GM19372 (cell line): ENCODE data around the gene OR10A2.
"Not testable (repeated sequence)": the region's sequence is repeated elsewhere in the genome, so short reads cannot be mapped to it uniquely, and the experiment has no call there.

Experiments
- ATAC-seq: cut with Tn5 transposase; IDR thresholded peaks from one replicate; pipeline ENCODE4 v1.9.1; 2021; ENCODE audit warnings: mild to moderate bottlenecking, low read depth, moderate library complexity; ENCODE audit not compliant: unreplicated experiment

OR10A2 gene

DNA sequence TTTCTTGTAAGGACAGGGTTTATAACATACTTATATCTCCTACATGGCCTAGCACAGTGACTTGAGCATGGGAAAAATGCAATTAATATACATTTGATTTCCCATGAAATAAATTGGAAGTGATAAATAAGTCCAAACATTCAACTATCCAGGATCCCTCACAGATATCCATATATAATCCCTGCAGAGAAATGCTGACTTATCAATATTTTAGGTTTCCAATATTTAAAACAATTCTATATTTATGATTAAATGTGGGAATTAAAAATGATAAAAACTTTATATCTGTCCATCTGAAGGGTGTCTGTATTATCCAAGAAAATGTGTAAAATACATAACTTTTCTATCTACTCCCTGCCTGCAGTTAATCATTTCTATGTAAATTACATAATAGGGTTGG lies 19.9 kb downstream of the OR10A2 start:
- ATAC-seq: no peak

DNA sequence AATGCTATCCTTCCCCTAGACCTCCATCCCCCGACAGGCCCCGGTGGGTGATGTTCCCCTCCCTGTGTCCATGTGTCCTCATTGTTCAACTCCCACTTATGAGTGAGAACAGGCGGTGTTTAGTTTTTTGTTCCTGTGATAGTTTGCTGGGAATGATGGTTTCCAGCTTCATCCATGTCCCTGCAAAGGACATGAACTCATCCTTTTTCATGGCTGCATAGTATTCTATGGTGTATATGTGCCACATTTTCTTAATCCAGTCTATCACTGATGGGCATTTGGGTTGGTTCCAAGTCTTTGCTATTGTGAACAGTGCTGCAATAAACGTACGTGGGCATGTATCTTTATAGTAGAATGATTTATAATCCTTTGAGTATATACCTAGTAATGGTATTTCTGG lies 24.9 kb downstream of the OR10A2 start:
- not testable (repeated sequence) for ATAC-seq

DNA sequence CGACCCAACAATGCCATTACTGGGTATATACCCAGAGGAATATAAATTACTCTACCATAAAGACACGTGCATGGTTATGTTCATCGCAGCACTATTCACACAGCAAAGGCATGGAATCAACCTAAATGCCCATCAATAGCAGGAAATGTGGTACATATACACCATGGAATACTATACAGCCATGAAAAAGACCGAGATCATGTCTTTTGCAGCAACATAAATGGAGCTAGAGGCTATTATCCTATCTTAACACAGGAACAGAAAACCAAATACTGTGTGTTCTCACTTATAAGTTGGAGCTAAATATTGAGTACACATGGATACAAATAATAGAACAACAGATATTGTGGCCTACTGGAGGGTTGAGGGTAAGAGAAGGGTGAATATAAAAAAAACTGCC lies 26.0 kb downstream of the OR10A2 start:
- ATAC-seq: no peak

DNA sequence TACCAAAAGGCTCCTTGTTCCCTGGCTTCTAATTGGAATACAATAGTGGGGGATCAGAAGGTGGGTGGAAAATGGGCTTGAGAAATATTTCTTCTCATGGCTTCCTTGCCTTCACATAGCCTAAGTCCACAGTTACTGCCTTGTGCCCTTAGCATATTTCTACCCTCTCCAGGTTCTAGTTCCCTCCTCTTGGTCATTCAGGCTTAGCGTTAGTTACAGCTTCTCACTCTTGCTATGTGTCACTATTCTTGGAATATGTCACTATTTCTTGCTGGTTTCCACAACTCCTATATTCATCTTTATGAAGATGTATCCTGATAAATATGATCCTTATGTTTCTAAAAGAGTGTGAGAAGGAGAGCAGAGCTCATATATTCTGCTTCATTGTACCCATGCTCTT lies 27.0 kb downstream of the OR10A2 start:
- ATAC-seq: no peak

DNA sequence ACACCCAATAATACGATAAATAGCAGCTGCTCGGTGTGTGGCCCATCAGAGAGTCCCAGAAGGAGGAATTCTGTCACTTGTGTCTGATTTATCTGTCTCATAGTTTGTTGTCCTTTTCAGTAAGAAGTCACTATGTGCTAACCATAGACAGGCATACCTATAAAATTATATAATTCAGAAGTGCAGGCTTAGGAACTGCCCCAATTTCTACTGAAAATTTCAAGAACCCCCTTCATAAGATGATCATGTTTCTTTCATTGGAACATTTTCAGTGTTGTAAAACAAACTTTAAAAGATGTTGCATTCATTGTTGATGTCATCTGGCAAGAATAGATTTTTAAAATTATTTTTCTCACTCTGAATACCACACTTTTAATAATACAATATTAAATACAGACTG lies 29.5 kb downstream of the OR10A2 start, which contains the start of gene OR2D2:
OR2D2 (minus strand) TSS at position 101 of the 400 bp plus-strand sequence; CDS start at position 101, 0 bp downstream.
- ATAC-seq: no peak

DNA sequence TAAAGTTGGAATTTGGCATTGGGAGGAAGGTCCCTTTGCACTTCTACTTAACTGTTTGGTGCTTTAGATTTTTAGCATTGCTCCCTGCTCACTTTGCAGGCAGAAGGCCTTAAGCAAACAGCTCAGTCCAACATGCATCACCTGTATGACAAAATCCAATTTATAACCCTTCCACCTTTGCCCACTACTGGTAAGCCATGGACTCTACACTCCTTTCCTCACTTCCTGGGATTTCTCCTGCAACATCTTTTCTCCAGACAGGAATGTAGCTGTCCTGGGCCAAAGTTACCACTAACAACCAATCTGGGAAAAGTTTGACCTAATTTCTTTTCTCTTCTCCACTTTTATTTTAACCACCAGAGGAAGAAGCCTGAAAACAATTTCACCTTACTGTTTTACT lies 31.2 kb downstream of the OR10A2 start:
- ATAC-seq: no peak

DNA sequence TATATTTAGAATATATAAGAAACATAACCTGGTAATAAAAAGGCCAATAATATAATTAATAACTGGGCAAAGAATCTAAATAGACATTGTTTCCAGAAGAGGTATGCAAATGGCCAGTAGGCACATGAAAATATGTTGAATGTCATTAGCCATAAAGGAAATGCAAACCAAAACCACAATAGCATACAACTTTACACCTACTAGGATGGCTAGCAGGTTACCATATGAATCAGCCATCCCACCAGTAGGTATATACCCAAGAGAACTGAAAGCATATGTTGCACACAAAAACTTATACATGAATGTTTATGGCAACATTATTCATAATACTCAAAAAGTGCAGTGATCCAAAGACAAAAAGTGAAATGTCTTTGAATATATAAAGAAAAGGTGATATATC lies 32.2 kb downstream of the OR10A2 start:
- peak; percentile 74 for ATAC-seq

DNA sequence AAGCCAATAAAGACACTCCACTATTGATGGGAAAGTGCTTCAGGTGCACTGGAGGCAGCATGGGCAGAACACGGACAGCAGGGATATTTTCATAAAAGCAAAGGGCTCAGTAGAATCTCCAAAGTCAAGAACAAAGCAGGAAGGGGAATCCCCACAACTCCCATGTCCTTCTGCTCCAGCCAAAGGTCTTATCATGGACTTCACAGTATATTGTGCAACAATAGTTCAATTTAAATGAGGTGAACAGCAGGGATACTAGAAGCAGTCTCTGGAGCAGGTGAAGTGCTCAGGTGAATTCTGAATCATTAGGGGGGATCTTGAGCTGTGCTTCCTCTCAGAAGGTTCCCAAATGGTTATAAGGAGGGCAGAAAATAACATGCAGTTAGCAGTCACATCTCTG lies 36.1 kb downstream of the OR10A2 start:
- ATAC-seq: no peak

DNA sequence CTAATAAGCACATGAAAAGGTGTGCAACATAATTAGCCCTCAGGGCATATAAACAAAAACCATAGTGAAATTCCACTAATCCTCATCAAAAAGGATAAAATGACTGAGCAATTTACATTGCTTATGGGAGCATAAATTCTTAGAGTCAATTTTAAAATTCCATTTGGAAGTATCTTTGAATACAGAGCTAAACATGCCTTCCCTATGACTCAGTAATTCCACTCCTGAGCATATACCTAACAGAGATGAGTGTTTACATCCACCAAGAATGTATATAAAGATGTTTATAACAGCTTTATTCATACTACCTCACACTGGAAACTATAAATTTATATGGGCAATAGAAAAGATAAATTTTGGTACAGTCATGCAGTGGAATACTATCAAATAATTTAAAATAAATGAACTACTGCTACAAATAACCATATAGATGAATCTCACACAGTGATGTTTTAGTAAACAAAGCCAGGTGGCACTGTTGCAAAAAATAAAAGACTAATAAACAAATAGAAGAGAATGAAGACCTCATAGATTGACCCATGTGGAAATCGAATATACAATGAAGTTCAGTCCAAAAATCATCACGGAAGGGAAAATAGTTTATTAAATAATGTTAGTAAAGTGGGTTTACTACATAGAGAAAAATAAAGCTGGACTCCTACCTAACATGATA lies 37.6 kb downstream of the OR10A2 start:
- no peak for ATAC-seq

DNA sequence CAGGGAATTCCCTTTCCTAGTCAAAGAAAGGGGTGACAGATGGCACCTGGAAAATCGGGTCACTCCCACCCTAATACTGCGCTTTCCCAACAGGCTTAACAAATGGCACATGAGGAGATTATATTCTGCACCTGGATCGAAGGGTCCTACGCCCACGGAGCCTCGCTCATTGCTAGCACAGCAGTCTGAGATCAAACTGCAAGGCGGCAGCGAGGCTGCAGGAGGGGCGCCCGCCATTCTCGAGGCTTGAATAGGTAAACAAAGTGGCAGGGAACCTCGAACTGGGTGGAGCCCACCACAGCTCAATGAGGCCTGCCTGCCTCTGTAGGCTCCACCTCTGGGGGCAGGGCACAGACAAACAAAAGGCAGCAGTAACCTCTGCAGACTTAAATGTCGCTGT lies 41.9 kb downstream of the OR10A2 start:
- ATAC-seq: not testable (repeated sequence)

DNA sequence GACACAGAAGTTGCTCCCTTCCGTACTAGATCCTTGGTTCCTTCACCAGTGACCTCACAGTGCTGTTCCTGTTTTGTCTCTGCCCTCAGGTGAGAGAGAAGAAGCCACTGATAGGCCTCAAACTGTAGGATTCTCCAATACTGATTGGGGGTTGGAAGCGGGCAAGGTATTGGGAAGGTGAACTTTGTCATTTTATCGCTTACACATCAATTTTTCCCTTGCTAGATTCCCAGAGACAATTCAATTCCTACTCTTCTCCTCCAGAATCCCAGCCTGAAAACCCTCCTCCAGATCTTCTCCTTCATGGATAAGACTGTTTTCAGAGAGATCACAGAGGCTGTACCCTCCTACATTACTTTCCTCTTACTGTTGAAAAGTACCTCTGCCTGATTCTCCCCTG lies 48.5 kb downstream of the OR10A2 start:
- no peak for ATAC-seq

DNA sequence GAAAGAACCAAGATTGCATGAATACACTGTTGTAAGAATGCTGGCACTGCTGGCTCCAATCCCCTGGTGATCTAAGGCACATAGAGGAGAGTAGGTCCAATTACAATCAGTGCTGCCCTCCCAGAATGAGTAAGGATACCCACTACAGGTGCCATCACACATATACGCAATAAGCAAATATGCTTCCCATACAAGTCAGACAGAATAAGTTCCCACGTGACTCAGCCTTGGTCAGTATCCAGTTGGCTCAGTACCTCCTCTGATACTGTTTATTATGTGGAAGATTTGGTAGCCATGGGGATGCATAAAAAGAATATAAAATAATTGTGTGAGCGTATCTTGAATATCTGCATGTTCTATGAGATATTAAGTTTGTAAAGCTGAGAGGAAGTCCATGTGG lies 49.1 kb downstream of the OR10A2 start:
- no peak for ATAC-seq

DNA sequence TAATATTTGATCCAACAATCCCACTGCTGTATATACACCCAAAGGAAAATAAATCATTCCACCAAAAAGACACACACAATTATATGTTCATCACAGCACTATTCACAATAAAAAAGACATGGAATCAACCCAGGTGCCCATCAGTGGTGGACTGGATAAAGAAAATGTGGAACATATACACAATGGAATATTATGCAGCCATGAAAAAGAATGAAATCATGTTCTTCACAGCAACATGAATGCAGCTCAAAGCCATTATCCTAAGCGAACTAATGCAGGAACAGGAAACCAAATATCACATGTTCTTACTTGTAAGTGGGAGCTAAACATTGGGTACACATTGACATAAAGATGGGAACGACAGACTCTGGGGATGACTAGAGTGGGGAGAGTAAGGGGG lies 56.8 kb downstream of the OR10A2 start:
- ATAC-seq: no peak

DNA sequence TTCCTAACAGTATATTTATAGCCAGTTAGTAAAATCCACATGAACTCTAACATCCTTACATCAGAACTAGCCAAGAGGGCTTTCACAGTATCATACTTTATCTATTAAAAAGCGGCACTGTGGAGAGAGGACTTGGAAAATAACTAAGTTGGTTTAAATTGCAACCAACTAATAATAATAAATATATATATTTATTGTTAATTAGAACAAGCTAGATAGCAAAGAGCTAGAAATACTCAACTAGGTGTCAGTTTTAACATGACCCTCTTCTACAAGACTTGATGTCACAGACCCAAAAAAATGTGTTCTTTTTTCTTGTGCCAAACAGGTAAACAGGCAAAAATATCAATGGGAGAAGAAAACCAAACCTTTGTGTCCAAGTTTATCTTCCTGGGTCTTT lies 57.8 kb downstream of the OR10A2 start, which contains the start of gene OR2D3:
OR2D3 (plus strand) TSS at position 301 of the 400 bp plus-strand sequence; CDS start at position 301, 0 bp downstream.
- no peak for ATAC-seq
